IPS-18c (cell line): ENCODE data around the gene GAP43.

Source experiments
- H3K4me3 ChIP-seq: 2 replicates; pipeline ENCODE4 v1.7.0; 2013; ENCODE audit warnings: low read depth, mild to moderate bottlenecking, low read length, moderate library complexity; ENCODE audit not compliant: insufficient read depth
- H3K9me3 ChIP-seq: one replicate; pipeline ENCODE4 v1.6.1; 2013; ENCODE audit warnings: mild to moderate bottlenecking, low read length, moderate library complexity; ENCODE audit not compliant: control insufficient read depth, insufficient read depth

GAP43 gene

DNA sequence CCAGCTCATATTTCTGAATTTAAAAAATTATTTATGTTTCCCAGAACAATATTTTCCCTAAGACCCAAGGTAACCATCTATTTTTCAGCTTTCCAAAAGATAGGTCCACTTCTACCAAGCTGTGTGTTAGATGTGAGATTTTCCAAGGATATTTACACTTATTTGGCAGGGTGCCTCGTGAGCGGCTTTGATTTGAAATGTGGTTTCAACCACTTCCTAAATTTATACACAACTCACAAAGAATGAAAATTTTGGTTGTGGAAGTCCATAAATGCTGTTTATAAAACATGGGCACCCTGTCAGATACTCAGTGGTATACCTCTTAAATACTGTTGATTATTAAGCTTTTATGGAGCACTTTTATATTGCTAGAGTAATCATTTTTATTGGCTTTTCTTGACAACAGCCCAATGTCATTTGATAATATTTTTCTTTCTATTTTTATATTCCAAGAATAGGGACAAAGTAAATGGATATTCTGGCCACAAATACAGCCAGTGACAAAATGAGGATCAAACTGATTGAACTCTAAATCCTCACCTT, 57.6 kb downstream of the GAP43 start:
- H3K9me3 ChIP-seq: no peaks in the 10 kb centered on the region
- H3K4me3 ChIP-seq: no peak overlapping the region

DNA sequence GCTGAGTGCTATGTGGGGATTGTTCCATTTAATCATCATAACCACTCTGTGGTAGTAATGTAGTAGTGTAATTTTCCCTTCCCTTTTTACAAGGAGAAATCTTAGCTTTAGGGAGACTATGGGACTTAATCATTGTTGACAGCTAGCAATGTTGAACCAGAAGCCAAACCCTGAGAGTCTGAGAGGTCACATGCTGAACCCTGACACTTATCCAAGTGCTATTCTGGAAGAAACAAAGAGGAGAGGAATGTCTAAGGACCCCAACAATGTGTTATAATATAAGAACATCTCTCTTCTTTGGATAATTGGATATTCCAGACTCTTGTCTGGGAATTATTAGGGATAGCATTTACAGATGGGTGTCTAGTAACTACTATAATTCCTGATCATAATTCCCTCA, 58.4 kb downstream of the GAP43 start:
- H3K4me3 ChIP-seq: no peak overlapping the region
- no peaks in the 10 kb centered on the region for H3K9me3 ChIP-seq

DNA sequence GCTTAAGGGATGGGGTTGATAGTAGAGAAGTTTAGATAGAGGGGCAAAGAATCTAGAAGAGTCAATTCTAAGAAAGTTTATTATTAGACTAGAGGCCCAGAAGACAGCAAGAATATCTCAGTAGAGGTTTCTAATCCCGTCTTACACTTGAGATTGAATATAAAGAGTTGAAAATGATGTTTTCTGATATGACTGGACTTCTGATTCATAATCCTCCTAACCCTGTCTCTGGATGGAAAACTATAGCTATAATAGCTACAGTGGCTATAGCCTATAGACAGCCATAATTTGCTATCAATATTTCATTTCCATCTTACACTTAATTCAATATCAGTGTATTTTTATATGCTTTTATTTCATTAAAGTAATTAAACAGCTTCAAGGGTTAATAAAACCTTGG, 60.0 kb downstream of the GAP43 start:
- no peaks in the 10 kb centered on the region for H3K9me3 ChIP-seq

DNA sequence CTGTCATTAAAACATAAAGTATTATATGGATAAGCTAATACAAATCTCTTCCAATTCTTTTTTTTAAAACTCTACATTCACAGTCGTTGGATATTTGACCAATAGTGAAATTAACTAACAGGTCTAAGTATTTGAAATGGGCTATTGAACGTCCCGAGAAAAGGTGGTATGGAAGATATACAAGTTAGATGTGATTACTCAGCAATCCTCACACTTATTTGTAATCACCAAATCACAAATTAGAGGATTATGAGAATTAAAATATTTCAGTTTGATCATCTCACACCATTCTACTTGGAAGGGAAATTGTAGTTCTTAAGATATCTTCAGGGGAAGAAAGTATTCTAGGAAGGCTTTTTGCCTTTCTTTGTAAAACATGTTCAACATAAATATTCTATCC, 60.5 kb downstream of the GAP43 start:
- no peak overlapping the region for H3K4me3 ChIP-seq
- H3K9me3 ChIP-seq: no peaks in the 10 kb centered on the region

More for the DNA sequence above, 60.0 kb downstream of the GAP43 start:
- no peak overlapping the region for H3K4me3 ChIP-seq

DNA sequence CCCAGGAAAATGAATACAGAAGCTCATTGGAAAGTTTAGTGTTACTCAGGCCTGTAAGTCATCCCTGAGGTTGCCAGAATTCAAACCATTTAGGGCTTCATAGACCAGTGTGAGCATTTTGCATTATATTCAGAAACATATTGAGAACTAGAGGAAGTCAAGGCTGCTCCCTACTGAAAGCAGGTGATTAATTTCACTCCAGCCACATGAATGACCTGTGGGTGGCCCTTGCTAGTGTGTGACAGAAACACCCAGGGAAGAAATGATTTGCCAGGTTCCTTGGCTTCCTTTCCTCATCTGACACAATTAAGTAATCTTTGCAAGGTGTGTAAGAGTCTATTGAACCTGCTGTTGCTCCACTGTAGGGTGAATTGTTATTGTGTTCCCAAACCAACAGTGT, 61.8 kb downstream of the GAP43 start:
- Histone ChIP-seq H3K9me3 (no peaks in the 10 kb centered on the region), H3K4me3 (no peak overlapping the region)

DNA sequence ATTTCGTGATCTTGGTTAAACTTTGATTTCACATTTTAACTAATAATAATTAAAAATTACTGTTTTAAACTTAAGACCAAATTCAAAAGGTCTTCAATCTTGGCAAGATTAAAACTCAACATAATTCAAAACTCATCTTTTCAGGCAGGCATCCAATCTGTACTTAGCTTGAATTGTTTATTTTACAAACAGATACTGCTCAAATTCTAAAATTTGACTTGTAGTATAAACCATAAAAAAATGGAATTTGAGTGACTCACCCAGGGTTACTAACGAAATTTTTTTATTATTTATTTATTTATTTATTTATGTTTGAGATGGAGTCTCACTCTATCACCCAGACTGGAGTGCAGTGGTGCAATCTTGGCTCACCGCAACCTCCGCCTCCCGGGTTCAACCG, 64.4 kb downstream of the GAP43 start:
- no peaks in the 10 kb centered on the region for H3K9me3 ChIP-seq

DNA sequence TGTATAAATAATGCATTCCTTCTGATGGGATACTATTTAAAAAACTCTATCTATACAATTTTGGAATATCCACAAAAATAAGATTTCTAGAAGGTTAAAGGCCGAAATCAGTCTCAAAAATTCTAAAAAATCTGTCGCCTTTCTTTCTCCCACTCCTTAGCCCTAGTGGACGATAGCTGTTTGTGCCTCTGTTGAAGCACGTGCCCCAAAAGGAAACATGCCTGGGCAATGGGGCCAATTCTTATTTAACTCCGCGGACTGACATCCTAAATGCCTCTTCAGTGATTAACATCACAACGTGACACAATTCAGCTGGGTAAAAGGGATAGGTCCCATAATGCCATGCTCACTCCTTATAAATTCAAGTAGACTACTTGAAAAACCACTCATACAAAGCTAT, 65.1 kb downstream of the GAP43 start:
- Histone ChIP-seq H3K4me3 (no peak overlapping the region), H3K9me3 (no peaks in the 10 kb centered on the region)

More for the DNA sequence above, 64.4 kb downstream of the GAP43 start:
- H3K4me3 ChIP-seq: no peak overlapping the region

DNA sequence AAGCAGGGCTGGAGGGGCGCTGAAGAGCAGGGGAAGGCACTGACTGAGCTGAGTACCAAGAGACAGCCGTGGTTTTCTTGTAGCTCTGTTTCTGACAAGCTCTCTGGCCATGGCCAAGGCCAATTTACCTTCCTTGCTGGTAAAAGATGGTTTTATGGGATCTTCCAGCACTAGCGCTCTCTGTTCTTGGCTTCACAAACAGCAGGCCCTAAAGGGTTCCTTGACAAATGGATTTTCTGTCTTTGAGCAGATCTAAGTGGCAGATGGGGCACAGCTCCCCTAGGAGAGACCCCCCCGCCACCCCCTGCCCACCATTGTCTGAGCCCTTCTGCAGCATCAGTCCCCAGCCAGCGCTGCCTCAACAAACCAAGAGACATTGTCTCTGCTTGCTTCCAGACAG, 66.6 kb downstream of the GAP43 start:
- no peak overlapping the region for H3K4me3 ChIP-seq
- H3K9me3 ChIP-seq: no peaks in the 10 kb centered on the region

DNA sequence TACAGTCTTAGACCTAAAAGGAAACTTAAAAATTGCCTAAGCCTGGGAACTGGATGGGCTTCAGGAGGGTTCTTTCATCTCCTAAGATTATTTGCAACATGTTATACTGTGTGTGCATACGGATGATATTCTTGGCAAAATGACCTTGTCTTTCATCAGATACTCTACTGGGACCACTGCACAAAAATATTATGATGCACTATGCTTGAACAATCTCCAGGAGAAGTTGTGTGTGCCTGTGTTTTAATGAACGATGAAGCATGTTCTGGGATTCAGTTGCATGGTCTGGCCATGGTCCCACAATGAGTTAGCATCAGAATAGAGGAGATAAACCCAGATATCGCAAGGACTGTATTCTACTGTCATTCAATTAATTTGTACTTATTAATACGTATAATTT, 68.7 kb downstream of the GAP43 start:
- Histone ChIP-seq H3K4me3 (no peak overlapping the region), H3K9me3 (no peaks in the 10 kb centered on the region)

DNA sequence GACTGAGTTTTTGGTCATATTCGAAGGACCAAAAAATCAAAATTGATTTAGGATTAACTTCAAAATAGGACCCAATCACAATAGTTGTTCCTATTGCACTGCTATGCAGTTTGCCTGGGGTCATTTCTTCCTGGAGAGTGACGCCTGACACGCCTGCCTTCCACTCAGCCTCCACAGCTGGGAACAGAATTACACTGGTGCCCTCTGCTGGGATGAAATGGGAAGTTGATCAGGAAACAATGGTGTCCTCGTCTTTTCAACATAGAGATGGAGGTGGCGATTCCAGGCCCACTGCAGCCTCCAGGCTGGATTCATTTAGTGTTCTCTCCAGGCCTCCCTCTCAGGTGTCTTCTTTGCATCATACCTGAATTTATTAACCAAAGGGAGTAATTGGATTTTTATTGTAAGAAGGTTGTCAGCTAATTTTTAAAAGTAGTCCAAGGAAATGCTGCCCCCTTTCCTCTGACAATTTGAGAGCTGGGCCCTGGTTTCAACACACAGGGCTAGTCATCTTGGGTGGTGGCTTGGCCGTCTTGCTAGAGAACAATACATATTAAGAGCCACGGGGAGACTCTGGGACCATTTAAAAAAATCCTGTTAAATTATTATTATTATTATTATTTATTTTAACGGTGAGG, 69.7 kb downstream of the GAP43 start:
- no peaks in the 10 kb centered on the region for H3K9me3 ChIP-seq
- H3K4me3 ChIP-seq: no peak overlapping the region

DNA sequence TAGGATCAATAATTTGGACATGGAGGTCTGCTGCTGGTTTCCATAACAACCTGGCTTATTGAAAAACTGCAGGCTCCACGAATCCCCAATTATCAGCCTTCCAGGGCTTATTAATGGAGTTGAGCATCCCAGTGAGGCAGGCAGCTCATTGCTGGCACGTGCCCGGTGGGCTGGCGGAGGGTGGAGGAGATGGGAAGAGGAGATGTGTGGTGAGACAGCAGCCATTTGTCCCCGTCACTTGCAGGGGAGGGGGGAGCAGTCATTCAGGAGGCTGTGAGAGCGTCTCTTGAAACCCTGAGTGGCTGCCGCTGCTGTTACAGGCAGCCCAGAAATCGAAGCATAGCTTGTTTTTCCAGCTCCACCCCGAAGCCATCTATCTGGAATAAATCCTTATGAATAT, 70.6 kb downstream of the GAP43 start:
- Histone ChIP-seq H3K9me3 (no peaks in the 10 kb centered on the region), H3K4me3 (no peak overlapping the region)

DNA sequence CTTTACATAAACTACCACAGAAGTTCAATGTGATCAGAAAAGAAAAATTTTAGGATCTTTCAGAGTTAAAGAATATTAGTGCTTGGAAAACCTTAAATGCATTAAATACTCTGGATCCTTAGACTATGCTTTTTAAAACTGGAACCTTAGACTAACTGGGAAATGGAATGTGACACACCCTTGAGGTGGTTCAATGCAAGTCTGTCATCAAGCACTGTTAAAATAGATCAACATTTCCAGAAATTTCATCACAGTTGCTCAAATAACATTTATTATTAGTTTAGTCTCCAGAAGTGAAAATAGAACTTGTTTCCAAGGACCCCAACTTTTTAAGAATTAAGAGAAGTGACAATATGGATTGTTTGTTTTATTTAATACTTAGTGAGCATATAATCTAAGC, 71.8 kb downstream of the GAP43 start:
- no peak overlapping the region for H3K4me3 ChIP-seq
- no peaks in the 10 kb centered on the region for H3K9me3 ChIP-seq

DNA sequence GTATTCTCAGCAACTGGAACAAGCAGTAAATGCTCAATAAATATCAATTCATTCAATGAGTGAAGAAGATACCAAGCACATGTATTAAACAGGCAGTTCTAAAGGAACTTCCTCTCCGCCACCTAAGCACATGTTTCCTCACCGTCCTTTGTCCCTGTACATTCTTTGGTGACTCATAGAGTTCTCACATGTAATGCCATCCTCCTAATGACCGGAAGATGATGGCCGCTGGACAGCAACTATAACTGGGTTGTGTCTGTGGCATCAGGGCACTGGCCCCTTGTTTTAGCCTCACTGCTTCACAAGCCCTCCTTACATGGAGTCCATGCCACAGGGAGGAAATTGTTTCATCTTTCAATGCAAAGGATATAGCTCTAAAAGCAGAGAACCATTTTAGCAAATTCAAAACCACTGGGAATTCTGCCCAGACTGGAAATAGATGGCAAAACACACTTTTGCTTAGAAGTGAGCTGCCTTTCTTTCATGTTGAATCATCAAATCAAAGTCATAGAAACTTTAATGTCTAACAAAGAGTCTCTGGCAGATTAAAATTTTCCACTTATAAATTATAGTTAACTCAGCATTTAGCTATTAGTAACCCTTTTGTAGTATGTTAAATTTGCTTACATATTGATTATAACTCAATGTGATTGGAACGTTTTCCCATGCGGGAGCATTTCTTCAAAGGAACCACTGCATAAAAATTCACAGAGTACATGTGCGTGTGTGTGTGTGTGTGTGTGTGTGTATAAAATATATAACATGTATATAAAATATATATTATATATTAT, 74.1 kb downstream of the GAP43 start:
- H3K4me3 ChIP-seq: no peak overlapping the region
- H3K9me3 ChIP-seq: no peaks in the 10 kb centered on the region

DNA sequence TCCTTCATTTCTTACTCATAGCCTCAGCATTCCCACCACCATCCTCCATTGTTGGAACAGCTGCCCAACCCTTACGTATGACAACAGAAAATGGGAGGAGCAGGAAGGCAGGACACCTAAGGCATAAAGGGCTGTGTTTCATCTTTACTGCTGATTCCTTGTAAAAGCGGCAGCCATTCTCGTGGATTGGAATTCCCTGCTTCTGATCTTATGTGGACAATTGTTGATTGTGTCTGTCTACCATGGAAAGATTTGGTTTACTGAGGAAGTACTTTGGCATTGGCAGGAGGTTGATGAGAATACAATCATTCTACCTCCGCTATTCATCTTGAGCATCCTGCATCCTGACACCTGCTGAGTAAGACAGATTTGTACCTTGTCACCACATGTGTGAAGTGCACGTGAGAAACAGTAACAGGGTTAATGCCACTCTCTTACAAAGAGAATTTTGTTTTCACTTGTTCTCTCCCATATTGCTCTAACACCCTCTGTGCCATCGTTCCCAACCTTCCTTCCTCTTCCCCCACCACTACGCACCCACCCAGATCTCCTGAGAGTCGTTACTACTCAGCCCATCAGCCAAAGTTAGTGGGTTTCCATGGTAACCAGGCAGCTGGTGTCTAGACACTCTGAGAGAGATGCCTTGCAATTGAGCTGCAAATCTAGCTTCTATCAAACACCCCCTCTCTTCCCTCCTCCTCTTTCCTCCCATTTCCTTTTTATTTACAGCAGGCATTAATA, 75.7 kb downstream of the GAP43 start:
- no peaks in the 10 kb centered on the region for H3K9me3 ChIP-seq

DNA sequence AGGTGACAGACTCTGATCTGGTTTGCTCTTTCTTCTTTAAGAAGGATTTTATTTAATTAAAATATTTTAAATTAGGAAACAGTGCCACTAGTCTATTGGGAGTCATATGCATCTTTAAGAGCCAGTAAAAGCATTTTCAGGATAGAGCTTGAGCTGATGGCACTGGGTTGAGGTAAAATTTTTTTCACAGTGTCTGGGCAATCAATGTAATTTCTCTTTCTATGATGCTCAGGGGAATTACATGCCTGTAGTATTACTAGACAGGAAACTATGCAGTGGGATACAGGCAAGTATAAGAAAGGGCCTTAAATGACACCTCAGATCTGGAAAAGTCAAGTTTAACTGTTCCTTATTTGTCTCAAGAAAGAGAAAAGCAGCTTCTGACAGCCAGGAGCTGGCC, 76.4 kb downstream of the GAP43 start:
- Histone ChIP-seq H3K4me3 (no peak overlapping the region), H3K9me3 (no peaks in the 10 kb centered on the region)

More for the DNA sequence above, 75.7 kb downstream of the GAP43 start:
- H3K4me3 ChIP-seq: no peak overlapping the region

DNA sequence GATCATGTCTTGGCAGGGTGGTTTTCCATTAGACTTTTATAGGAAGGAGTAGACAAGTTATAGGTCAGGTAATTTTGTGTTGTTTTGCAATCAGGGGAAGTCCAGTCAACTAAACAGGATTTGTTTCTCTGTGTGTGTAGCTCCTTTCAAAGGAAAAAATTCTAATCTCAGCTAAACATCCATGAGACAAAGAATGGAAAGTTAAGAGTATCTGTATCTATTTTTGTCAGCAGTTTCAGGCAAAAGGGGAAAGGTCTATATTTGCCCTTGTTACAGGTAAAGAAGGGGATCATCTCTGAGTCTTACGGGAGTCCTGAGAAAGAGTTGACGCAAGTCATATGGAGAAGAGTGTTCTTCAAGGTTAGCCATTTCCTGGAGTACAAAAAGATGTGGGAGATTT, 79.3 kb downstream of the GAP43 start:
- Histone ChIP-seq H3K9me3 (no peaks in the 10 kb centered on the region), H3K4me3 (no peak overlapping the region)

DNA sequence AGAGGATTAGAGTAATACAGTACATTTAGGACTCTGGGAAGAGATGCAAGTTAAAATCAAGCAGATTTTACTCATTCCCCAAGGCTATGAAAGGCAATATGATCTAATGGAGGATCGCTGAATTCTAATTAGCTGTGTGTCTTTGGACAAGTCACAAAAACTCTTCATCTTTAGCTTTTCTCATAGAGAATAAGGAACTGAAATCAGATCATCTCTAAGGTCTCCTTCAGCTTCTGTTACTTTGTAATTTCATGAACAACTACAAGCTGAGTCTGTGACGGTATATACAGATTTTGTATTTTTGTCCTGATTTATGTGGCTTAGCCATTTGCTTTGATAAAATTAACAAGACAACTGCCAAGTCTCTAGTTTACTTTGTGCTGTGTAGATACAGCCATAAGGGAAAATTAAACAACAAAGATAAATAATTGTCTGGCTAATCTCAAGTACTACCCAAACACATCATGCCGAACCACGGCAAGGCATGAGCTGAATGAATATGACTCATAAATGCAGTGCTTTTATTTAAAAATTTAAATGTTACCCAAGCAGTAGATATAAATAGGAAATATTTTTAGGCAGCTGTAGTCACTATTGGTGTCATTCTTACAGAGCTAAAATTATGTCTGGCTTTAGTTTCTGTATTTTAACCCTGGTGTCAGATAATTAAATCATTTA, 81.5 kb downstream of the GAP43 start:
- Histone ChIP-seq H3K9me3 (no peaks in the 10 kb centered on the region), H3K4me3 (no peak overlapping the region)
